ENCODE data around the gene MYO1D. TPM values are rescaled to one million over a fixed set of nuclear protein-coding genes. Genes with fewer than 3 reads are reported as not detected.
"Not testable (repeated sequence)": the region's sequence is repeated elsewhere in the genome, so short reads cannot be mapped to it uniquely, and the experiment has no call there.

MYO1D gene
- total and polyA plus RNA-seq, 2 experiments from 2014 or later: 34.3 to 43.7 TPM

- no peaks in the 10 kb centered on the region for H3K27me3 ChIP-seq
- no peak for TF ChIP-seq CTCF (IDR thresholded peaks at IDR 0.05; ENCODE audit: low read depth, low read length)
These were observed 156.3 kb downstream of the MYO1D start for GRCh38 chr17:32720671-32721070.

GRCh38 chr17:32719689-32720088 is 157.2 kb downstream of the MYO1D start:
- no peak for TF ChIP-seq CTCF (IDR thresholded peaks at IDR 0.05; ENCODE audit: low read depth, low read length)
- Histone ChIP-seq H3K36me3 (peaks cover 25% of the 10 kb centered on the region), H3K27me3 (no peaks in the 10 kb centered on the region), H3K27ac (no peak overlapping the region), H3K4me3 (no peak overlapping the region), H3K9me3 (ENCODE audit: low read depth) (no peaks in the 10 kb centered on the region), H3K4me1 (ENCODE audit: low read depth) (no peaks in the 10 kb centered on the region)
- no peak for DNase-seq (ENCODE audit: low read depth in 1 of 2, low spot score in 1 of 2)

More at GRCh38 chr17:32720671-32721070, 156.3 kb downstream of the MYO1D start:
- Histone ChIP-seq H3K27ac (no peak overlapping the region), H3K36me3 (peaks cover 25% of the 10 kb centered on the region), H3K4me3 (no peak overlapping the region), H3K9me3 (ENCODE audit: low read depth) (no peaks in the 10 kb centered on the region), H3K4me1 (ENCODE audit: low read depth) (no peaks in the 10 kb centered on the region)
- no peak for DNase-seq (ENCODE audit: low read depth in 1 of 2, low spot score in 1 of 2)

GRCh38 chr17:32714922-32715321 is 162.0 kb downstream of the MYO1D start:
- not testable (repeated sequence) for H3K27me3 ChIP-seq; H3K4me1 ChIP-seq (ENCODE audit: low read depth); DNase-seq (ENCODE audit: low read depth in 1 of 2, low spot score in 1 of 2); H3K9me3 ChIP-seq (ENCODE audit: low read depth); H3K4me3 ChIP-seq; H3K27ac ChIP-seq
- peaks cover 23% of the 10 kb centered on the region for H3K36me3 ChIP-seq

- DNase-seq (ENCODE audit: low read depth in 1 of 2, low spot score in 1 of 2); H3K27ac ChIP-seq; H3K4me1 ChIP-seq (ENCODE audit: low read depth); H3K27me3 ChIP-seq; H3K4me3 ChIP-seq; H3K9me3 ChIP-seq (ENCODE audit: low read depth): not testable (repeated sequence)
- peaks cover 23% of the 10 kb centered on the region for H3K36me3 ChIP-seq
These were observed 162.7 kb downstream of the MYO1D start for GRCh38 chr17:32714206-32714605.

GRCh38 chr17:32713081-32713480 is 163.8 kb downstream of the MYO1D start:
- no peak overlapping the region for H3K4me3 ChIP-seq
- H3K4me1 ChIP-seq (ENCODE audit: low read depth): peaks cover 4% of the 10 kb centered on the region
- DNase-seq (ENCODE audit: low read depth in 1 of 2, low spot score in 1 of 2): no peak
- no peak overlapping the region for H3K27ac ChIP-seq
- peaks cover 21% of the 10 kb centered on the region for H3K36me3 ChIP-seq
- H3K9me3 ChIP-seq (ENCODE audit: low read depth): no peaks in the 10 kb centered on the region
- TF ChIP-seq CTCF (IDR thresholded peaks at IDR 0.05; ENCODE audit: low read depth, low read length): no peak
- no peaks in the 10 kb centered on the region for H3K27me3 ChIP-seq

GRCh38 chr17:32709562-32709961 is 167.4 kb downstream of the MYO1D start:
- no peaks in the 10 kb centered on the region for H3K9me3 ChIP-seq (ENCODE audit: low read depth)
- peaks cover 4% of the 10 kb centered on the region for H3K4me1 ChIP-seq (ENCODE audit: low read depth)
- no peak overlapping the region for H3K4me3 ChIP-seq
- peaks cover 8% of the 10 kb centered on the region for H3K36me3 ChIP-seq
- no peaks in the 10 kb centered on the region for H3K27me3 ChIP-seq
- no peak overlapping the region for H3K27ac ChIP-seq
- DNase-seq (ENCODE audit: low read depth in 1 of 2, low spot score in 1 of 2): no peak
- TF ChIP-seq CTCF (IDR thresholded peaks at IDR 0.05; ENCODE audit: low read depth, low read length): no peak

- Histone ChIP-seq H3K4me1 (ENCODE audit: low read depth) (no peaks in the 10 kb centered on the region), H3K4me3 (no peak overlapping the region), H3K9me3 (ENCODE audit: low read depth) (no peaks in the 10 kb centered on the region), H3K27me3 (no peaks in the 10 kb centered on the region), H3K27ac (no peak overlapping the region), H3K36me3 (peaks cover 5% of the 10 kb centered on the region)
- DNase-seq (ENCODE audit: low read depth in 1 of 2, low spot score in 1 of 2): no peak
- TF ChIP-seq CTCF (IDR thresholded peaks at IDR 0.05; ENCODE audit: low read depth, low read length): no peak
These were observed 175.1 kb downstream of the MYO1D start for GRCh38 chr17:32701871-32702270.
